ENCODE results near the gene C4orf36.

C4orf36 gene

GRCh38 chr4:86926435-86927086 lies 34.3 kb upstream of the C4orf36 start:
- DNase-seq (ENCODE audit: low read depth), result no peak
- TF ChIP-seq MYC (IDR thresholded peaks at IDR 0.05; ENCODE audit: low read depth, low read length) (no peak), MAX (IDR thresholded peaks at IDR 0.05; ENCODE audit: low read depth, low read length) (no peak), POLR2A (IDR thresholded peaks at IDR 0.05; ENCODE audit: extremely low read depth, insufficient read length) (no peak), CTCF (IDR thresholded peaks at IDR 0.05; ENCODE audit: low read depth, low read length) (no peak)
- no peak overlapping the region for H3K4me3 ChIP-seq (ENCODE audit: low read depth, low read length)

GRCh38 chr4:86924811-86925210 lies 32.6 kb upstream of the C4orf36 start:
- H3K4me3 ChIP-seq (ENCODE audit: low read depth, low read length), result no peak overlapping the region
- TF ChIP-seq MYC (IDR thresholded peaks at IDR 0.05; ENCODE audit: low read depth, low read length) (no peak), MAX (IDR thresholded peaks at IDR 0.05; ENCODE audit: low read depth, low read length) (no peak), POLR2A (IDR thresholded peaks at IDR 0.05; ENCODE audit: extremely low read depth, insufficient read length) (no peak), CTCF (IDR thresholded peaks at IDR 0.05; ENCODE audit: low read depth, low read length) (no peak)
- no peak for DNase-seq (ENCODE audit: low read depth)

- no peak for TF ChIP-seq MYC (IDR thresholded peaks at IDR 0.05; ENCODE audit: low read depth, low read length)
- no peak for TF ChIP-seq POLR2A (IDR thresholded peaks at IDR 0.05; ENCODE audit: extremely low read depth, insufficient read length)
- TF ChIP-seq MAX (IDR thresholded peaks at IDR 0.05; ENCODE audit: low read depth, low read length), result no peak
- no peak for TF ChIP-seq CTCF (IDR thresholded peaks at IDR 0.05; ENCODE audit: low read depth, low read length)
- H3K4me3 ChIP-seq (ENCODE audit: low read depth, low read length), result no peak overlapping the region
- DNase-seq (ENCODE audit: low read depth), result peak; percentile 78
Observed at GRCh38 chr4:86921608-86922252, 29.5 kb upstream of the C4orf36 start.

GRCh38 chr4:86919561-86920223 lies 27.5 kb upstream of the C4orf36 start:
- no peak overlapping the region for H3K4me3 ChIP-seq (ENCODE audit: low read depth, low read length)
- no peak for TF ChIP-seq MAX (IDR thresholded peaks at IDR 0.05; ENCODE audit: low read depth, low read length)
- TF ChIP-seq POLR2A (IDR thresholded peaks at IDR 0.05; ENCODE audit: extremely low read depth, insufficient read length), result no peak
- no peak for TF ChIP-seq MYC (IDR thresholded peaks at IDR 0.05; ENCODE audit: low read depth, low read length)
- TF ChIP-seq CTCF (IDR thresholded peaks at IDR 0.05; ENCODE audit: low read depth, low read length), result no peak
- no peak for DNase-seq (ENCODE audit: low read depth)

GRCh38 chr4:86918539-86919072 lies 26.4 kb upstream of the C4orf36 start:
- H3K4me3 ChIP-seq (ENCODE audit: low read depth, low read length), result no peak overlapping the region
- TF ChIP-seq CTCF (IDR thresholded peaks at IDR 0.05; ENCODE audit: low read depth, low read length) (no peak), MYC (IDR thresholded peaks at IDR 0.05; ENCODE audit: low read depth, low read length) (no peak), MAX (IDR thresholded peaks at IDR 0.05; ENCODE audit: low read depth, low read length) (no peak), POLR2A (IDR thresholded peaks at IDR 0.05; ENCODE audit: extremely low read depth, insufficient read length) (no peak)
- no peak for DNase-seq (ENCODE audit: low read depth)
